Heart right ventricle (tissue), 16 donors: ENCODE results near the gene ARG2. TPM values are rescaled to one million over a fixed set of nuclear protein-coding genes. Genes with fewer than 3 reads are reported as not detected.
A peak's percentile ranks its signal among the peaks of the same experiment; 100 is the strongest.

Experiments
- ATAC-seq, 8 donors: fragments of 200-7000 bp; cut with Tn5 transposase; one replicate each; pipeline ENCODE4 v1.9.1; 2020; ENCODE audit warnings: mild to moderate bottlenecking in 8 of 8, moderate library complexity in 8 of 8, moderate number of reproducible peaks in 1 of 8
- DNase-seq, 2 donors: peaks; one replicate each; pipeline ENCODE4 v3.0.0-alpha.2; 2020
- H3K27ac ChIP-seq, 10 donors: fragments of 200-600 bp; sonication (generic) in 2 of 10; one replicate each; pipeline versions ENCODE4 v1.5.0 to v1.8.0; 2020 to 2022; ENCODE audit warnings: mild to moderate bottlenecking in 3 of 10
- H3K27me3 ChIP-seq, 7 donors: fragments of 200-600 bp; one replicate each; pipeline ENCODE4 v1.8.0; 2021 to 2022; ENCODE audit warnings: mild to moderate bottlenecking in 2 of 7
- H3K36me3 ChIP-seq, 9 donors: fragments of 200-600 bp; sonication (generic) in 1 of 9; one replicate each; pipeline versions ENCODE4 v1.5.0 to v1.8.0; 2020 to 2022; ENCODE audit warnings: mild to moderate bottlenecking in 2 of 9
- H3K4me1 ChIP-seq, 9 donors: fragments of 200-600 bp; sonication (generic) in 1 of 9; one replicate each; pipeline versions ENCODE4 v1.5.0 to v1.8.0; 2020 to 2022; ENCODE audit warnings: mild to moderate bottlenecking in 4 of 9
- H3K4me3 ChIP-seq, 10 donors: fragments of 200-600 bp; sonication (generic) in 2 of 10; one replicate each; pipeline versions ENCODE4 v1.5.0 to v1.8.0; 2020 to 2022; ENCODE audit warnings: mild to moderate bottlenecking in 7 of 10, moderate library complexity in 2 of 10
- H3K9me3 ChIP-seq, 11 donors: fragments of 200-600 bp in 10 of 11; sonication (generic) in 2 of 11; one replicate each; pipeline versions ENCODE4 v1.5.0 to v1.8.0; 2013 to 2022; ENCODE audit warnings: mild to moderate bottlenecking in 2 of 11, control low read depth in 1 of 11, moderate library complexity in 1 of 11
- WGBS, 2 donors: extraction: QIAGEN DNeasy Blood & Tissue Kit; methylation state at CpG; one replicate each; pipeline ENCODE4 v1.1.7; 2013; ENCODE audit warnings: inconsistent platforms in 1 of 2; 5-methylcytosine and 5-hydroxymethylcytosine counted together
- intact Hi-C, 10 donors: fragments of 100-400 bp; cut with DNase I; formaldehyde crosslinking; loops; one replicate each; pipeline versions ENCODE4 v1.11.1 to v1.14.2; 2022
- polyA plus RNA-seq, 2 donors: library from polyadenylated mRNA; stranded (reverse); fragments of 200-250 nt; gene quantifications; one replicate each; pipeline ENCODE4 v1.2.3, GENCODE V29; 2013
- total RNA-seq, 10 donors: library from RNA; stranded (reverse); fragmentation: NEBNext Ultra II Directional in 3 of 10; extraction: Animal tissue kit (Norgen Biotek cat#: 25700) in 3 of 10; gene quantifications; one replicate each; pipeline versions ENCODE4 v1.2.1 to v1.2.4, GENCODE V29; 2021 to 2023
- TF ChIP-seq, protein P1 (sequence below), 9 donors: fragments of 200-600 bp; sonication (generic) in 2 of 9; IDR thresholded peaks; one replicate each; pipeline versions ENCODE4 v1.5.0 to v1.8.0; 2021 to 2022; ENCODE audit warnings: antibody characterized with exemption in 9 of 9, mild to moderate bottlenecking in 5 of 9, moderate library complexity in 1 of 9
- donor health status: Arrhythmogenic right ventricular cardiomyopathy.
- donor health status: ischemic (EF 13 %, LVEDD 7.1; RV severe dilation, severe dysfunction).
- donor health status: healthy with polysubstance abuse.
- donor health status: DM: no; HTN: yes; CAD: no.
- donor health status: DM: no; HTN: no; CAD: no.
- donor health status: ischemic (EF 25% LVEDD 6.9; RV normal size, moderate dysfunction).
- donor health status: ischemic (EF 25% LVEDD 5.7; RV mildly dilated, moderate dysfunction).
- donor health status: healthy.
- donor health status: DM: yes; HTN: yes; CAD: no.
- donor health status: Ischemic cardiomyopathy.
- donor health status: ischemic (EF 35%, LVEDD 5.7; RV mildly dilated, moderate dysfunction).
- donor health status: nonischemic (EF 11% LVEDD 7.7; RV severe dilation, severe dysfunction).
- donor health status: DM: yes; HTN: yes; CAD: no.
- donor health status: PGD.
- donor health status: ischemic (EF 29% LVEDD 5.4; RV normal size, mild dysfunction).
- donor health status: nonischemic (EF 23%, LVEDD 6.1; RV moderate dilation, normal function).

ARG2 gene
- total and polyA plus RNA-seq, 12 donors, result 0.22 to 42.4 (median 1.5) TPM

DNA sequence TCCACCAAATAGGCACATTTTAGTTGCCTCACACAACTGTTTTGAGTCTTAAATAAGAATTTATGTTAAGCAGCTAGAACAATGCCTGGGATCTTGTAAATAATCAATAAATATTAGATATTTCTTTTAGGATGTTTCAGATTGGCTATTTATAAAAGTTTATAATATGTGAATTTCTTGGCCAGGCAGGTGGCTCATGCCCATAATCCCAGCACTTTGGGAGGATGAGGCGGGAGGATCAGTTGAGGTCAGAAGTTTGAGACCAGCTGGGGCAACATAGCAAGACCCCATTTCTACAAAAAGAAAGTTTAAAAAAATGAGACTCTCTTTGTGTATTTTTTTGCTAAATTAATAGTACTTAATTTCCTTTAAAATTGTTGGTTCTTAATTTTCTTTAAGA is 21.8 kb downstream of the ARG2 start:
- H3K9me3 ChIP-seq, result no peaks in the 10 kb centered on the region
- WGBS, 2 donors, result 97 to 98% methylated on average over 1 of the region's 1 CpG
- H3K4me1 ChIP-seq, result peaks cover 0 to 25% (median 0%) of the 10 kb centered on the region in 9 donors
- H3K27me3 ChIP-seq, result no peaks in the 10 kb centered on the region
- H3K4me3 ChIP-seq, result no peak overlapping the region
- peaks cover 0 to 15% (median 0%) of the 10 kb centered on the region in 9 donors for H3K36me3 ChIP-seq
- no peak overlapping the region for H3K27ac ChIP-seq
- DNase-seq (no peak), ATAC-seq (no peak)
- intact Hi-C loops, result no loop called here
- TF ChIP-seq, protein P1, sequence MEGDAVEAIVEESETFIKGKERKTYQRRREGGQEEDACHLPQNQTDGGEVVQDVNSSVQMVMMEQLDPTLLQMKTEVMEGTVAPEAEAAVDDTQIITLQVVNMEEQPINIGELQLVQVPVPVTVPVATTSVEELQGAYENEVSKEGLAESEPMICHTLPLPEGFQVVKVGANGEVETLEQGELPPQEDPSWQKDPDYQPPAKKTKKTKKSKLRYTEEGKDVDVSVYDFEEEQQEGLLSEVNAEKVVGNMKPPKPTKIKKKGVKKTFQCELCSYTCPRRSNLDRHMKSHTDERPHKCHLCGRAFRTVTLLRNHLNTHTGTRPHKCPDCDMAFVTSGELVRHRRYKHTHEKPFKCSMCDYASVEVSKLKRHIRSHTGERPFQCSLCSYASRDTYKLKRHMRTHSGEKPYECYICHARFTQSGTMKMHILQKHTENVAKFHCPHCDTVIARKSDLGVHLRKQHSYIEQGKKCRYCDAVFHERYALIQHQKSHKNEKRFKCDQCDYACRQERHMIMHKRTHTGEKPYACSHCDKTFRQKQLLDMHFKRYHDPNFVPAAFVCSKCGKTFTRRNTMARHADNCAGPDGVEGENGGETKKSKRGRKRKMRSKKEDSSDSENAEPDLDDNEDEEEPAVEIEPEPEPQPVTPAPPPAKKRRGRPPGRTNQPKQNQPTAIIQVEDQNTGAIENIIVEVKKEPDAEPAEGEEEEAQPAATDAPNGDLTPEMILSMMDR (IDR thresholded peaks at IDR 0.05), result no peak

DNA sequence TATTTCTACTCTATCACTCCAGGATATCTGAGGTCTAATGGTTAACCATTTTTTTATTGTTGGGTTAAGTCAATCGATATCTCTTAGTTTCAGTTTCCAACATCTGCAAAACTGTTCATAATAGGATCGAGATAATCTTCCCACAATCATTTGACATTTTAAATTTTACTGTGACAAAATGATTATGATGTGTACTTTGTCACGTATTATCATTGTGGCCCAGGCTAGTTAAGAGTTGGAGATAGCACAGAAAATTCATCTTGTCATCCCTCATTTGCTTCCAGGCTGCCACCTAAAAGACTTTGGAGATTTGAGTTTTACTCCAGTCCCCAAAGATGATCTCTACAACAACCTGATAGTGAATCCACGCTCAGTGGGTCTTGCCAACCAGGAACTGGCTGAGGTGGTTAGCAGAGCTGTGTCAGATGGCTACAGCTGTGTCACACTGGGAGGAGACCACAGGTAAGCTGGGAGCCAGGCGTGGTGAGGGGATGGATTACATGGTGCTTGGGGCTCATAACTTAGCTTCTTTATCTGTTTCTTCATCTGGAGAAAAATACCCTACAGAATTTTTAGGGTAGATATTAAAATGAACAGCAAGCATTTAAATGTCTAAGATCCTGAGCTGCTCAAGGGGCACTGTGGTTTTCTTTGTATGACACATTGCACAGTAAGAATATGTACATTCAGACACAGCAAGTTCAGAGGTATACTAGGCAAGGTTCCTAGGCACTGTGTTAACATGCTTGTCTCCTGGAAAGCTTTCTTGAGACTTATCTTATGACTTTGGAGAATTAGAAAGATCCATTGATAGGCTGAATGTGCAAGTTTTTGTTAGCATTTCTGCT is 22.4 kb downstream of the ARG2 start:
- H3K36me3 ChIP-seq, result peaks cover 0 to 21% (median 0%) of the 10 kb centered on the region in 9 donors
- WGBS, 2 donors, result 81 to 90% methylated on average over 5 of the region's 5 CpGs
- H3K27ac ChIP-seq, result no peak overlapping the region
- TF ChIP-seq, protein P1 (IDR thresholded peaks at IDR 0.05), result no peak
- no peak overlapping the region for H3K4me3 ChIP-seq
- H3K9me3 ChIP-seq, result no peaks in the 10 kb centered on the region
- no peak for DNase-seq
- H3K27me3 ChIP-seq, result no peaks in the 10 kb centered on the region
- H3K4me1 ChIP-seq, result peaks cover 0 to 21% (median 0%) of the 10 kb centered on the region in 9 donors
- ATAC-seq, result no peak
- intact Hi-C loops, result no loop called here

DNA sequence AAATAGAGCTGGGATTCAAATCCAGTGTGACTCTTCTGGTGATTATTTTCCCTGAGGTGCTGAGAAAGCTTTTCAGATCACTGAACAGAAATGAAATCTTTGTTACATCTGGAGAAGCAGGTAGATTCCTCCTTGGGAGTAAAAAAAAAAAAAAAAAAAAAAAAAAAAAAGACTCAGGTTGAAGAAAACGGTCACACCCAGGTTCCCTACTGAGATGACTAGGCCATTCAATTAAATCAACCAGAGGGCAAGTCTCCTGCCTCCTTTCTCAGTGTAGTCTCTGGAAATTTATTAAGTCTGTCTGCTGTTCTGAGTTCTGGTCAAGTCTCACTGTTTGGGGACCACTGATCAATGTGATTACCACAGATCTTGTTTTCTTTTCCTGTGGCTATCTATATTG is 24.0 kb downstream of the ARG2 start:
- TF ChIP-seq, protein P1 (IDR thresholded peaks at IDR 0.05), result no peak
- H3K4me3 ChIP-seq, result no peak overlapping the region
- WGBS, 2 donors, result 67 to 71% methylated on average over 1 of the region's 1 CpG
- no peaks in the 10 kb centered on the region for H3K27me3 ChIP-seq
- H3K9me3 ChIP-seq, result no peaks in the 10 kb centered on the region
- peak overlapping the region in 1 of 10 donors; percentile 32 for H3K27ac ChIP-seq
- DNase-seq, result no peak
- intact Hi-C loops, result no loop called here
- H3K36me3 ChIP-seq, result peaks cover 0 to 37% (median 4%) of the 10 kb centered on the region in 9 donors
- H3K4me1 ChIP-seq, result peaks cover 0 to 21% (median 0%) of the 10 kb centered on the region in 9 donors
- no peak for ATAC-seq

DNA sequence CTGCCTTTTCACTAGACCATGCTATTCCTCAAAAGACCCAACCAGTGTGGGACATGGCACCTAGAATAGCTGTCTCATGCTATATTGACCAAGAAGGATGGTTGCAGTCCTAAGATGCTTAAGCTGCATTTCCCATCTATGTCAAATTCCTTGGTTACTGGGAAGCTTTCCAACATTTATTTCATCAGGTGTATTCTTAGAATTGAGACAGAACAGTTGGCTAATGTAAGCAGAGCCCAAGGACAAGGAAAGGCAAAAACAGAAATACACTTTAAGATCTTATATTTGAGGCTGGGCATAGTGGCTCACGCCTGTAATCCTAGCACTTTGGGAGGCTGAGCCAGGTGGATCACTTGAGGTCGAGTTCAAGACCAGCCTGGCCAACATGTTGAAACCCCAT is 24.7 kb downstream of the ARG2 start:
- WGBS, 2 donors, result 39 to 57% methylated on average over 2 of the region's 2 CpGs
- H3K27ac ChIP-seq, result peak overlapping the region in 5 of 10 donors; percentile 10 to 47 (median 32)
- intact Hi-C loops, result no loop called here
- no peaks in the 10 kb centered on the region for H3K9me3 ChIP-seq
- TF ChIP-seq, protein P1 (IDR thresholded peaks at IDR 0.05), result no peak
- H3K36me3 ChIP-seq, result peaks cover 0 to 44% (median 11%) of the 10 kb centered on the region in 9 donors
- H3K27me3 ChIP-seq, result no peaks in the 10 kb centered on the region
- peak in 6 of 8 donors; percentile 25 to 71 (median 64) for ATAC-seq
- H3K4me3 ChIP-seq, result no peak overlapping the region
- no peak for DNase-seq
- peaks cover 0 to 21% (median 0%) of the 10 kb centered on the region in 9 donors for H3K4me1 ChIP-seq
